Measurements from ENCODE around the gene GPR61.

GRCh38 chr1:109530457-109531087, 9.1 kb upstream of the GPR61 start:
- TF ChIP-seq CTCF (IDR thresholded peaks at IDR 0.05; ENCODE audit: low read length) (no peak), EZH2 (IDR thresholded peaks at IDR 0.05; ENCODE audit: borderline replicate concordance, low read length) (no peak)
